ENCODE measurements around the gene PHPT1.
A peak's percentile ranks its signal among the peaks of the same experiment; 100 is the strongest.
"Not testable (repeated sequence)": the region's sequence is repeated elsewhere in the genome, so short reads cannot be mapped to it uniquely, and the experiment has no call there.

The PHPT1 gene

DNA sequence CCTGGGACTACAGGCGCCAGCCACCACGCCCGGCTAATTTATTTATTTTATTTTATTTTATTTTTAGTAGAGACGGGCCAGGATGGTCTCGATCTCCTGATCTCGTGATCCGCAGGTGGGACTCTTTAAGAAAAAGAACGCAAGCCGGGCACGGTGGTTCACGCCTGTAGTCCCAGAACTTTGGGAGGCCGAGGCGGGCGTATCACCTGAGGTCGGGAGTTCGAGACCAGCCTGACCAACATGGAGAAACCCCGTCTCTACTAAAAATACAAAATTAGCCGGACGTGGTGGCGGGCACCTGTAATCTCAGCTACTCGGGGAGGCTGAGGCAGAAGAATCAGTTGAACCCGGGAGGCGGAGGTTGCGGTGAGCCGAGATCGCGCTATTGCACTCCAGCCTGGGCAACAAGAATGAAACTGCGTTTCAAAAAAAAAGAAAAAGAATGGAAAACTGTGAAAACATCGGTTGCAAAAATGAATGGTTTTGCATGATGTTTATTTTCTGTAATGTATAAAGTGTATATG lies 17.8 kb downstream of the PHPT1 start:
- H3K36me3 ChIP-seq (ENCODE audit: control insufficient read depth, insufficient read depth, low read length): peaks cover 11% of the 10 kb centered on the region
- H3K4me1 ChIP-seq (ENCODE audit: control insufficient read depth, insufficient read depth, low read length): peaks cover 11% of the 10 kb centered on the region
- not testable (repeated sequence) for H3K9me3 ChIP-seq (ENCODE audit: control insufficient read depth, low read length); H3K27me3 ChIP-seq (ENCODE audit: control insufficient read depth, insufficient read depth, low read length); H3K4me3 ChIP-seq (ENCODE audit: low read length); H3K9ac ChIP-seq (ENCODE audit: low read length)

GRCh38 chr9:136867480-136867879 lies 18.3 kb downstream of the PHPT1 start:
- peaks cover 7% of the 10 kb centered on the region for H3K4me1 ChIP-seq (ENCODE audit: control insufficient read depth, insufficient read depth, low read length)
- H3K9me3 ChIP-seq (ENCODE audit: control insufficient read depth, low read length): no peaks in the 10 kb centered on the region
- H3K27me3 ChIP-seq (ENCODE audit: control insufficient read depth, insufficient read depth, low read length): no peaks in the 10 kb centered on the region
- H3K4me3 ChIP-seq (ENCODE audit: low read length): no peak overlapping the region
- peaks cover 7% of the 10 kb centered on the region for H3K36me3 ChIP-seq (ENCODE audit: control insufficient read depth, insufficient read depth, low read length)
- no peak overlapping the region for H3K9ac ChIP-seq (ENCODE audit: low read length)

- H3K9me3 ChIP-seq (ENCODE audit: control insufficient read depth, low read length): no peaks in the 10 kb centered on the region
- H3K4me1 ChIP-seq (ENCODE audit: control insufficient read depth, insufficient read depth, low read length): peaks cover 7% of the 10 kb centered on the region
- no peak overlapping the region for H3K9ac ChIP-seq (ENCODE audit: low read length)
- peaks cover 3% of the 10 kb centered on the region for H3K36me3 ChIP-seq (ENCODE audit: control insufficient read depth, insufficient read depth, low read length)
- H3K27me3 ChIP-seq (ENCODE audit: control insufficient read depth, insufficient read depth, low read length): no peaks in the 10 kb centered on the region
- H3K4me3 ChIP-seq (ENCODE audit: low read length): no peak overlapping the region
Observed at GRCh38 chr9:136867917-136868316, 18.7 kb downstream of the PHPT1 start.

- Histone ChIP-seq H3K9ac (ENCODE audit: low read length) (no peak overlapping the region), H3K4me1 (ENCODE audit: control insufficient read depth, insufficient read depth, low read length) (peaks cover 7% of the 10 kb centered on the region)
Observed at GRCh38 chr9:136868644-136869043, 19.4 kb downstream of the PHPT1 start.

GRCh38 chr9:136869611-136870010 lies 20.4 kb downstream of the PHPT1 start:
- H3K9ac ChIP-seq (ENCODE audit: low read length); H3K4me3 ChIP-seq (ENCODE audit: low read length); H3K27me3 ChIP-seq (ENCODE audit: control insufficient read depth, insufficient read depth, low read length); H3K4me1 ChIP-seq (ENCODE audit: control insufficient read depth, insufficient read depth, low read length); H3K36me3 ChIP-seq (ENCODE audit: control insufficient read depth, insufficient read depth, low read length); H3K9me3 ChIP-seq (ENCODE audit: control insufficient read depth, low read length): not testable (repeated sequence)

More at GRCh38 chr9:136868644-136869043, 19.4 kb downstream of the PHPT1 start:
- H3K36me3 ChIP-seq (ENCODE audit: control insufficient read depth, insufficient read depth, low read length): no peaks in the 10 kb centered on the region
- H3K9me3 ChIP-seq (ENCODE audit: control insufficient read depth, low read length): no peaks in the 10 kb centered on the region
- no peak overlapping the region for H3K4me3 ChIP-seq (ENCODE audit: low read length)
- no peaks in the 10 kb centered on the region for H3K27me3 ChIP-seq (ENCODE audit: control insufficient read depth, insufficient read depth, low read length)

DNA sequence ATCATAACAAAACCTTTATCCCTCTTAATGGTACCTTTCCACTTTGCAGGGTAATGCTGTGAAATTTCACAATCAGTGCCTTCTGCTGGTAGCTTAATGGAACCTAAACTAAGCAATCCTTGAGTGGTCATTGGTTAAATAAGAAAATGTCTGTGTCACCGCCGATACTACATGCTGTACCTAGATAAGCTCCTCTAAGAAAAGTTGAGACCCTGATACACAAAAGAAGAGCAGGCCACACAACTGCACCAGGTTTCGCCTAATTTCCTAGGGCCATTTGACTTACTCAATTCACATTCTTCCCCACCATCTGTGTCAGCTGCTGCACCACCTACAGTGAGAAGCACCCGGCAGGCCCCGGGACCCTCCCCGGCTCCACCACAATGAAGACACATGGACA lies 25.9 kb downstream of the PHPT1 start:
- Histone ChIP-seq H3K9me3 (ENCODE audit: control insufficient read depth, low read length) (no peaks in the 10 kb centered on the region), H3K36me3 (ENCODE audit: control insufficient read depth, insufficient read depth, low read length) (no peaks in the 10 kb centered on the region), H3K9ac (ENCODE audit: low read length) (no peak overlapping the region), H3K4me1 (ENCODE audit: control insufficient read depth, insufficient read depth, low read length) (no peaks in the 10 kb centered on the region), H3K4me3 (ENCODE audit: low read length) (no peak overlapping the region), H3K27me3 (ENCODE audit: control insufficient read depth, insufficient read depth, low read length) (no peaks in the 10 kb centered on the region)

GRCh38 chr9:136876476-136876875 lies 27.3 kb downstream of the PHPT1 start:
- Histone ChIP-seq H3K4me3 (ENCODE audit: low read length) (no peak overlapping the region), H3K9ac (ENCODE audit: low read length) (no peak overlapping the region), H3K27me3 (ENCODE audit: control insufficient read depth, insufficient read depth, low read length) (no peaks in the 10 kb centered on the region), H3K4me1 (ENCODE audit: control insufficient read depth, insufficient read depth, low read length) (peaks cover 3% of the 10 kb centered on the region), H3K36me3 (ENCODE audit: control insufficient read depth, insufficient read depth, low read length) (no peaks in the 10 kb centered on the region), H3K9me3 (ENCODE audit: control insufficient read depth, low read length) (no peaks in the 10 kb centered on the region)

- no peak overlapping the region for H3K9ac ChIP-seq (ENCODE audit: low read length)
- no peaks in the 10 kb centered on the region for H3K9me3 ChIP-seq (ENCODE audit: control insufficient read depth, low read length)
- no peak overlapping the region for H3K4me3 ChIP-seq (ENCODE audit: low read length)
- H3K4me1 ChIP-seq (ENCODE audit: control insufficient read depth, insufficient read depth, low read length): peaks cover 22% of the 10 kb centered on the region
- no peaks in the 10 kb centered on the region for H3K27me3 ChIP-seq (ENCODE audit: control insufficient read depth, insufficient read depth, low read length)
- H3K36me3 ChIP-seq (ENCODE audit: control insufficient read depth, insufficient read depth, low read length): no peaks in the 10 kb centered on the region
Observed at GRCh38 chr9:136880651-136881050, 31.4 kb downstream of the PHPT1 start.

DNA sequence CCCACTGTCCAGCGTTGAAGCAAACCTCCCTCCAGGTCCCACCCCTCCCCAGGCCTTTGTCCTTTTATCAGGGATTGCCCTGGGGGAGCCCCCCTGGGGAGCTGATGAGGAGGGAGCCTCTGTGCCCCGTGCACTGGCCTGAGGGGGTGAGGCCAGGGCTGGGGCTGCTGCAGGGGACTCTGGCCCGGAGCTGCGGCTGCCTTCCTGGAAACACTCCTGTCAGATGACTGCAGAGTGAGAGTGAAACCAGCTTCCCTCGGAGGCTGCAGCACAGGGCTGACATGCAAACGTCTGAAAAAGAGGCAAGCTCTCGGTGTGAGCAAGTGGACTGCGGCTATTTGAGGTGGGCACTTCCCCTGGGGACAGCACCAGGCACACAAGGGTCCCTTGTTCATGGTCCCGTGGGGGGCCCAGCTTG lies 32.5 kb downstream of the PHPT1 start:
- Histone ChIP-seq H3K4me3 (ENCODE audit: low read length) (peak overlapping the region; percentile 74), H3K4me1 (ENCODE audit: control insufficient read depth, insufficient read depth, low read length) (peaks cover 22% of the 10 kb centered on the region), H3K9ac (ENCODE audit: low read length) (peak overlapping the region; percentile 57), H3K27me3 (ENCODE audit: control insufficient read depth, insufficient read depth, low read length) (no peaks in the 10 kb centered on the region), H3K9me3 (ENCODE audit: control insufficient read depth, low read length) (no peaks in the 10 kb centered on the region), H3K36me3 (ENCODE audit: control insufficient read depth, insufficient read depth, low read length) (no peaks in the 10 kb centered on the region)

DNA sequence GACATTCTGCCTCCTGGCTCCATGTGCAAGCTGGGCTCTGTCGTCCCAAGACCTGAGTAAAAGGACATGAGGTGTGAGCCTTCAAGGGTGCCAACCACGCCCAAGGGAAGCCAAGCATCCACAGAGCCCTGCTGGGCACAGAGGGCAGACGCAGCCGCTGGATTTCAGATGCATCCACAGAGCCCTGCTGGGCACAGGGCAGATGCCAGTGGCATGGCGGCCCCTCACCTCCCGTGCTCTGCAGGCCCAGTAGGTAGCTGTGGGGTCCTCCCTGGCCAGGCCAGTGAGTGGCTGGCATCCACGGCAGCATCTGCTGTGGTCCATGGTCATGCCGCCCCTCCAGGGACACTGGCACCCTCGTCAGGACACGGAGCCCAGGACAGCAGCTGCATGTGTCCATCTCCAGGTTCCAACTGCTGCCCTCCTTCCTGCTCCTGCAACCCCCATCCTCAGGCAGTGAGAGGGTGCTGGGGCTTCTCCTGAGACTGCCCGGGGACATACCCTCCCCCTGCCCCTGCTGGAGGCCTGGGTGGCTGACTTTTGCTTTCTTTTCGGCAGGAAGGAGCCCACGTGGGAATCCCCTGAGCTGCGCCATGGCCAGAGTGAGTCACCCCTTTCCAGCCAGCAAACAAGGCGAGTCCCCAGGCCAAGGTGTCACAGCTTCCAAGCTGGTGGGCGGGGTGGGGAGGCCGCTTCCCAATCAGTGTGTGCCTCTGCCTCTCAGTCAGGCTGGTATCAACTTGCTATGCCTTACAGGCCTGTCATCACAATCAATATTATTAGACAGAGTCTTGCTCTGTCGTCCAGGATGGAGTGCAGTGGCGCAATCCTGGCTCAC lies 33.1 kb downstream of the PHPT1 start:
- Histone ChIP-seq H3K9me3 (ENCODE audit: control insufficient read depth, low read length) (no peaks in the 10 kb centered on the region), H3K36me3 (ENCODE audit: control insufficient read depth, insufficient read depth, low read length) (no peaks in the 10 kb centered on the region), H3K4me1 (ENCODE audit: control insufficient read depth, insufficient read depth, low read length) (peaks cover 25% of the 10 kb centered on the region), H3K4me3 (ENCODE audit: low read length) (peak overlapping the region; percentile 74), H3K27me3 (ENCODE audit: control insufficient read depth, insufficient read depth, low read length) (no peaks in the 10 kb centered on the region), H3K9ac (ENCODE audit: low read length) (peak overlapping the region; percentile 57)

GRCh38 chr9:136882947-136883283 lies 33.7 kb downstream of the PHPT1 start:
- H3K4me3 ChIP-seq (ENCODE audit: low read length); H3K27me3 ChIP-seq (ENCODE audit: control insufficient read depth, insufficient read depth, low read length); H3K36me3 ChIP-seq (ENCODE audit: control insufficient read depth, insufficient read depth, low read length); H3K9ac ChIP-seq (ENCODE audit: low read length); H3K9me3 ChIP-seq (ENCODE audit: control insufficient read depth, low read length): not testable (repeated sequence)
- H3K4me1 ChIP-seq (ENCODE audit: control insufficient read depth, insufficient read depth, low read length): peaks cover 25% of the 10 kb centered on the region

DNA sequence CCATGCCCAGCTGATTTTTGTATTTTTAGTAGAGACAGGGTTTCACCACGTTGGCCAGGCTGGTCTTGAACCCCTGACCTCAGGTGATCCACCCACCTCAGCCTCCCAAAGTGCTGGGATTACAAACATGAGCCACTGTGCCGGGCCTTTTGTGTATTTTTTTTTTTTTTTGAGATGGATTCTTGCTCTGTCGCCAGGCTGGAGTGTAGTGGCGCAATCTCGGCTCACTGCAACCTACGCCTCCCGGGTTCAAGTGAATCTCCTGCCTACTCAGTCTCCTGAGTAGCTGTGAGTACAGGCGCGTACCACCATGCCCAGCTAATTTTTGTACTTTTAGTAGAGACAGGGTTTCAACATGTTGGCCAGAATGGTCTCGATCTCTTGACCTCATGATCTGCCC lies 34.5 kb downstream of the PHPT1 start:
- H3K27me3 ChIP-seq (ENCODE audit: control insufficient read depth, insufficient read depth, low read length); H3K9me3 ChIP-seq (ENCODE audit: control insufficient read depth, low read length); H3K4me3 ChIP-seq (ENCODE audit: low read length); H3K9ac ChIP-seq (ENCODE audit: low read length); H3K36me3 ChIP-seq (ENCODE audit: control insufficient read depth, insufficient read depth, low read length): not testable (repeated sequence)
- H3K4me1 ChIP-seq (ENCODE audit: control insufficient read depth, insufficient read depth, low read length): peaks cover 25% of the 10 kb centered on the region
